A204.1 (cell line): ENCODE measurements around the gene PITX3.

ENCODE experiments used
- FAIRE-seq: peaks from 2 replicates; lab custom pipeline; 2012; peaks lifted over from hg19 to GRCh38; lab: Jason Lieb, UNC

PITX3 gene

DNA sequence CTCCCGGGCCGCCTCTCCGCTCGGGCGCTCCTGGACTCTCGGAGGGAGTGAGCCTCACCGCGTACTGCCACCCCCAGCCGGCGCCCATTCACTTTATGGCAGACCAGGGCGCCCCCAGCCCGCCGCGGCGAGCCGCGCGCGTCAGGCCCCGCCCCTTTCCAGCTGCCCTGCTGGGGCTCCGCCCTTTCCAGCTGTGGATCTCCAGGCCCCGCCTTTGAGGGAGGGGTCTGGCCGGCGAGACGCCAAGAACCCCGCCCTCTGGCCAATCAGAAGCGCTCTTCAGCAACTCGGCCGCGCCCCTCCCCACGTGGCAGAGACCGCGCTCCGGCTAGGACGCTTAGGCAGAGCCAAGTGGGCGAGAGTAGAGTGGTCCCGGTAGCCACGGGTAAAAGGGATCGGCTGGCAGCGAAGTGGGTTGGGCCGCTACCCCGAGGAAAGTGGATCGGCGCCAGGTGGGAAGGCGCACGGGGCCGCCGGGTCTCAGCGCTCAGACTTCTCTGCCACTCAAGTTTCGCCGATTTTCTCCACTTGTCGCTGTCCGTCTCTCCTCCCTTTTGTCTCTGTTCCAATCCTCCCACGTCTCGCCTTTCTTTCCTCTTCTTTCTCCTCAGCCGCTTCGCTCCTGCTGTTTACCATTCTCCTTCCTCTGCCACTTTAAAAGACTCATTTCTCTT is at the start of gene PITX3:
PITX3 (minus strand) TSS at position 69 of the 674 bp plus-strand sequence. CDS start 9,432 bp downstream, outside the sequence.
- no peak for FAIRE-seq

DNA sequence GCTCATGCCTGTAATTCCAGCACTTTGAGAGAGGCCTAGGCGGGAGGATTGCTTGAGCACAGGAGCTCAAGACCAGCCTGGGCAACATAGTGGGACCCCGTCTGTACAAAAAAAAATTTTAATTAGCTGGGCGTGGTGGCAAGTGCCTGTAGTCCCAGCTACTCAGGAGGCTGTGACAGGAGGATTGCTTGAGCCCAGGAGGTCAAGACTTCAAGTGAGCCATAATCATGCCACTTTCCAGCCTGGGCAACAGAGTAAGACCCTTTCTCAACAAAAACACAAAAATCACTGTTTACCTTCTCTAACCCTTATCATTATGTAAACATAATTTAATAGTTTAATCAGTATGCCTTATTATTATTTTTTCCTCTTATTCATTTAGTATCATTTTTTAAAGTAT is 48.5 kb upstream of the PITX3 start:
- no peak for FAIRE-seq

DNA sequence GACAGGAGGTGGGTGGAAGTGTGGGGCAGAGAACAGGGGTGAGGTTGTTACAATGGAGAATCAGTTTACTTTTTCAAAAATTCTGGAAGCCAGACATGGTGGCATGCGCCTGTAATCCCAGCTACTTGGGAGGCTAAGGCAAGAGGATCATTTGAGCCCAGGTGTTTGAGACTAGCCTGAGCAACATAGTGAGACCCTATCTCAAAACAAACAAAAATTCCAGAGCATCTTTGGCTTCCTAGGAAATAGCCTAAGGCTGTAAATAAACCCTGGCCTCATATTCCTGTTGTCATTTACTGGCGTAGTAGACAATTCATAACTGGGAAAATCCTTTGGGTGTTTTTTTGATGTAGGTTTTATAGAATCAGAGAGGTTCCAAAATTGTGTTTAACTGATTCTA is 48.0 kb upstream of the PITX3 start:
- FAIRE-seq, result no peak

DNA sequence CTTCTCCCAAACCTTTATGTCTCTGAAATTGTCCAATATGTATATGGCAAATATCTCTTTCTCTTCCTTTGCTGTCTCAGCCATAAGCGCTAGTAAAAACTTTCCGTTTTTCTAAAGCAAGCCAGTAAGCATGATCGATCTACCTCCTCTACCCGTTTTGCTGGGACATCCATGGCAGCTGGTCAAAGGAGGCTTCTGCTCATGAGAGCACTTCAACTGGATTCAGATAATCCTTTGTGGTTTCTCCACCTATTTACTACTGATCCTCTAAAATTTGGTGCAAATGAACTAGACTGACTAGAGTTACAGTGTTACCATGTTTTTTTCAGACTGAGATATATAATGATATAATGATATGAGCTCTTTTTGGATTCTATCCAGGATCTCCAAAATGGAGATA is 46.7 kb upstream of the PITX3 start:
- no peak for FAIRE-seq

DNA sequence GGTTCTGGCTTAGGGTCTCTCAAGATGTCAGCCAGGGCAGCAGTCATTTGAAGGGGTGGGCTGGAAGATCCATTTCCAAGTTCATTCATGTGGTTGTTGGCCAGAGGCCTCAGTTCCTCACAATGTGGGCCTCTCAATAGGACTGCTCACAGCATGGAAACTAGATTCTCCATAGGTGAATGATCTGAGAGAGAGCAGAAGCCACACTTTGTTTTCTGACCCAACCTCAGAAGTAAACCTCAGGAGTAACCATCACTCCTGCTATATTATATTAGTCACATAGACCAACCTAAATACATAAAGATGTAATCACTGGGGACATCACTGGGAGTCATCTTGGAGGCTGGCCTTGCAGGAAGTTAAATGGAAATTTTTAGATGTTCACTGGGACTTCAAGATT is 46.2 kb upstream of the PITX3 start:
- no peak for FAIRE-seq

DNA sequence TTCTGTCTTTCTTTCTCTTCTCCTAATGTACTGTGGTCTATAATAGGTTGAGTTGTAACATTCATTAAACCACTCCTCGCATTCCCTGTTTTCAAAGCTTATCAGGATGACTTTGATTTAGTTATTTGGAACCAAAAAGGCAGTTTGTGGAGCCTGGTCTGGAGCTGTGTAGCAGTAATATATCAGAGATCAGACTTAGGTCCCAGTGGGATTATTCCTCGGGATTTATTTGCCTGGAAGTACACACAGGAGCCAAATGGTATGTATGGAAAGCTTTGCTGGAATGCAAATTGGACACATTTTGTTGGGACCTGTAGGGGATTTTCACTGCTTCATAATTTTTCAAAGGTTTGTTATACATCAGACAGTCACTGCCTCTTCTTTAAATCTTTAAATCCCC is 44.9 kb upstream of the PITX3 start:
- no peak for FAIRE-seq

DNA sequence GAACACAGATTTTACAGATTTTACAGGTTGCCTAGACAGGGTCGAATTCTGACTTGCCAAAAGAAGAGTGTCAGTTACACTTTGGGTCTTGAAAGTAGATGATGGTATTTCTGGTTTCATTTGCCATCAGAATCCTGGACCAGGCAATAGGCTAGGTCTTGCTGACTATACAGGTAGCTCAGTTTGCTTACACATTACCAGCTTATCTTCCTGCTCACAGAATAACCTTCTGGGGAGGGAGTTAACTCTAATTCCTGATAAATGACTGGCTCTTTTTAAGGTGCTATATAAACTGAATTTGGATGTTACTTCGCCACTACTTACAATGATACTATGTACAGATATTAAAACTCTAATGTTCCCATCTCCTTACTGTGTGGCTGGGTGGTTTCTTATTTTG is 43.8 kb upstream of the PITX3 start:
- no peak for FAIRE-seq

DNA sequence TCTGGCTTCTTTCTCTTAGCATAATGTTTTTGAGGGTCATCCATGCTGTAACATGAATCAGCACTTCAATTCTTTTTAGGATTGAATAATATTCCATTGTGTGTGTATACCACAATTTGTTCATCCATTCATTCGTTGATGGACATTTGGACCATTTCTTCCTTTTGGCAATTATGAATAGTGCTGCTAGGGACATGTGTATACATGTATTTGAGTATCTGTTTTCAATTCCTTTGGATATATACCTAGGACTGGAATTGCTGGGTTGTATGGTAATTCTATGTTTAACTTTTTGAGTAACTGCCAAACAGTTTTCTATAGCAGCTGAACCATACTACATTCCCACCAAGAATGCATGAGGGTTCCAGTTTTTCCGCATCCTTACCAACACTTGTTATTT is 43.2 kb upstream of the PITX3 start:
- FAIRE-seq, result no peak

DNA sequence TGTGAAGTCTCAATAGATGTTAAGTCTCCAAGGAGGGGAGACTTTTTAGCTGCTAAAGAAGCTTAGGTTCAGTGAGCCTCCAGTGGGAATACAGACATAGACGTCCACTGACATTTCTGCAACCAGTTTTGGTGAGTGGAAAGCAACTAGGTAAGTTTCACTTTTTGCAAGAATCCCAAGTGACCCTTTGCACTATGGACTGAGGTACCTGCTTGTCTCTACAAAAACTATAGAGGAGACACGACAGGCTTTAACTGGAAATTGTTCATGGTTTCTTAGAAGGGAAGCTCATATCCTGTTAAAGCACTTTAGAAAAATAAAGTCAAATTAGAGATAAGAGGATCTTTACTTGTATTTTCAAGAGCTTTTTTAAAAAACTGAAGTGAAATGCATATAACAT is 42.6 kb upstream of the PITX3 start:
- no peak for FAIRE-seq

DNA sequence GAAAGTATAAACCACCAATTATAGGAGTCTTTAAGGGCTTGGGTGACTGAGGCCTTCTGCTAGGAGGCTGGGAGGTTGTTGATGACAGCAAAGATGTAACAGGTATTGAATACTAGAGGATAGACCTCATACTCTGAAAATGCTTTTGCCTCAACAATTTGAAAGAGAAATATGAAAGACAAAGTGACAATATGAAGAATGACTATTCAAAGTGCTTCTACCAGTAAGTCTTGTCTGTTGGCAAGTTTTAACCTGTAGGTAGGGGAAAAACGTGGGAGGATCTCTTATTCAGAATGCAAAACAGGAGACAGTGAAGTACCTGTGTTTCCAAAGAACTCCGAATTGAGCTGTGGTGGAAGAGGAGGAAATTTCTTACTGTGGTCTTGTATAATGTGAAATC is 42.2 kb upstream of the PITX3 start:
- FAIRE-seq, result no peak

DNA sequence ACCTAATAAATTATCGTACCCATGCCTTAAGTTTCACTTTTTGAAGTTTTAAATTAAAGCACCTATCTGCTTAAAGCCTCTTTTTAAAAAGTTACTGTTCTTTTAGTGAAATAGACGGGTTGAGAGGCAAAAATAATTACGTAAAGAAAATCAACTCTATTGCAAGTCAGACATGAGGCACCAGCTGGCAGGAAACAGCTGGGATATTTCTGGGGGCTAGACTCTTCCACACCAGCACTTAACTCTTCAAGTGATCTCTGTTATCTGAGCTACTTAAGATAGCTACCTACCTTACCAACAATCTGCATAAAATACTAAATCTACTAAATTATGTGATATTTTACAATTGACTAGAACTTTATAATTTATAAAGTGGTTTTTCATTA is 39.8 kb upstream of the PITX3 start:
- no peak for FAIRE-seq

DNA sequence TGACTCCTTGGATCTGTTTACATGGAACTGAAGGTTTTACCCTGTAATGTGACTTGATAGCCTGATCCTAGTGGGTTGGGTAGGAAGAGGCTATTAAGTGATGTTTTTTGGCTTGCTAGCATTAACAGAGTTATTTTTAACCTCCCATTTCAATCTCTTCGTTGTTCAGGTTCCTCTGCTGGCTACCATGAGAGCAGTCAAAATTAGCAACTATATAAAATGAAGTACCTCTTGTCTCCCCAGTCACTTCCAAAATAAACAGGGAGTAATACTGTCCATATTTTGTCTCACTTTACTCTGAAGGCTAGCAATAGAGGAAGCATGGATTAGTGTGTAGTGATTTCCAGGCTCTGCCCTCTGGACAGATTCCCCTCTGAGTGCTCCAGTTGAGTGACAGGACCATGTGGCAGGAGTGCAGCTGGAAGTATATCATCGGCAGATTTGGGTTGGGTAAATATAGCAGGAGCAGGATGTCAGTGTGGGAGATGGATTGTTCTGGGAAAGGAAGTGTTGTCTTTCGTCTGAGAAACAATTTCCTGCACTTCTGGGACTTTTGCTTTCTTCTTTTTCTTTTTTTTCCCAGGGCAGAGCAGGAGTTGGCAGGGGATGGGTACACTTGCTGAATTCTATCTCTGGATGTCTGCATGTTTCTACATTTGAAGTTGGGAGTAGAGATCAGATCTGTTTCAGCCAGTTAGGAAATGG is 39.2 kb upstream of the PITX3 start:
- FAIRE-seq, result no peak

DNA sequence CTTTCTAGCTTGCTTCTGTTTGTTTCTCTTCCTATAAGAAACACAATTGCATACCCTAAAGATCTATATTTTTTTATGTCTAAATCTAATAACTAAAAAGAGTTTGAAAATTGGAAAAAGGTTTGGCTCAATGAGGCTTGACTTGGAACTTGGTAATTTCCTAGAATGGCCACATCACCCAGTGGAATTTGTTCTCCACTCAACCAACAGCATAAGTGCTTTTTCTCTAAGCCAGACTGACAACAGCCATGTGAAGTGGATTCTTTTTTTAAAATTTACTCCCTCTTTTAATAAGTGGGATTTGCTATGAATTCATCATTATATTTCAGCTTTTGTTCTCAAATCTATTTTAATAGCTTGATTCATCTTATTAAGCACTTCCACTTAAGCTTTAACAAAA is 37.8 kb upstream of the PITX3 start:
- no peak for FAIRE-seq

DNA sequence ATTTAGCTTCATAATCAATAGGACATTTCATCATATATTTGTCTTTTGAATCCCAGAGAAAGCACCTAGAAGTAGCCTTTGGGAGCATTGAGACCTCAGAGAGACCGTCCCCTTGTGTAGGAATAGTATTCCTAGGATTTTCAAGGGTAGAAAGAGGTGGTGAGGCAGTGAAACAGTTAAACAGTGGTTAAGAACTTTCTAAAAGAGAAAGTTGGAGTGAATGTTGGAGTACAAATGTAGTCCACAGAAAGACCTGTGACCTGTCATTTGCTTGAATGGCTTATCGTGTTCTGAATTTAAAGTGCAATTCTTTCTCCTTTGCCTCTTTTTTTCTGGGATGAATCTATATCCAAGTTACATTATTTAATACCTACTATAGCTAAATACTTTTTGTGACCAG is 34.0 kb upstream of the PITX3 start:
- FAIRE-seq, result no peak

DNA sequence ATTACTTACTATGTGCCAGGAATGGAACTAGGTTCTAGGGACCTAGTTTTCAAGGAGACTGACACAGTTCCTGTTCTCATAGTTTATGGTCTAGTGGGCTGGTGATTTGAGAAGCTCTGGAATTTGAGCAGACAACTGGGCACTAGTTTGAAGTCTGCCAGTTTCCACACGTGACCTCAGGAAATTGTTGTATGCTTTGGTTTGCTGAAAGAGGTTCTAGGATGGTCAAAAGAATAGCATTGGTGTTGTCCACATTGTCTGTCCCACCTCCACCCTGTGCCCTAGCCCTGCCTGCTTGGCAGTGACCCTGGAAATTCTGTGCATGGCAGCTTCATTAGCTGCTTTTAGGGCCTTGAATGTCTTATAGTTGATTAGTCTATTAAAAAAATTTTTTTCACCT is 32.8 kb upstream of the PITX3 start:
- FAIRE-seq, result no peak

DNA sequence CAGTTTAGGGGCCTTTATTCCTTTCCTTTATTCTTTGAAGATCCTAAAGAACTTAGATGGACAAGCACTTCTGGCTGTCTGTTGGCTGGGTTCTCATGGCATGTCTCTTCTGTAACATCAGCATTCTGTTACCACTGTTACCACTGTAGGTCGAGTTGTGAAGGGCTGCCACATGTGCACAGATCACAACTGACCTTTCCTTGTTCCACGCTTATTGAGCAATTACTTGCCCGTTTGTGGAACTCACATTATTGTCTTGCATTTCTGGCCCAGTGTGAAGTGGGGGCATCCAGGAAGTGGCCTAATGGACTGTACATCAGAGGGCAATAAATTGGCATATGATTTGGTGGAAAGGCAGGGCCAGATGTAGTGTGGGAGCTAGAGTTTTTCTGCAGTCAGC is 27.7 kb upstream of the PITX3 start:
- no peak for FAIRE-seq

DNA sequence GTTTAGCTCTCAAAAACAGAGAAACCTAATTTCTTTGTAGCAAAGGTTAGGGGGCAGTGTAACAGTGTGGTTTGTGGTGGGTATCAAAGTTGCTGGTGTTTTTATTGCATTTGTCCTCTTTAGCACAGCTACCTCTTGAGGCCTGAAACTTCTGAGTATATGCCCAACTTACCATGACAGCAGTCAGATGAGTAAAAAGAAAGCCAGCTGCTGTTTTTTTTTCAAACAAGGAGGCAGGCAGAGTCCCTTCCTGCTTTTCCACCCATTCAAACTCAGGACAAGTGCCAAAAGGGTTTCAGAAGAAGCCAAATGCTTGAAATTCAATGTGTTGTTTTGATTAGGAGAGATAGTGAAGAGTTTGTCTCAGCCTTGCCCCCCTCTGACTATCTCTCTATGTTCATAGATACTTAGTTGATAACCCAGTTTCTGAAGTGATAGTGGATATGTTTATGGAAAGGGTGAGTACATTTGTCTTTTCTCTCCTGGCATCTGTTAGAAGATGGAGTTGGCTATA is 27.1 kb upstream of the PITX3 start:
- FAIRE-seq, result no peak

DNA sequence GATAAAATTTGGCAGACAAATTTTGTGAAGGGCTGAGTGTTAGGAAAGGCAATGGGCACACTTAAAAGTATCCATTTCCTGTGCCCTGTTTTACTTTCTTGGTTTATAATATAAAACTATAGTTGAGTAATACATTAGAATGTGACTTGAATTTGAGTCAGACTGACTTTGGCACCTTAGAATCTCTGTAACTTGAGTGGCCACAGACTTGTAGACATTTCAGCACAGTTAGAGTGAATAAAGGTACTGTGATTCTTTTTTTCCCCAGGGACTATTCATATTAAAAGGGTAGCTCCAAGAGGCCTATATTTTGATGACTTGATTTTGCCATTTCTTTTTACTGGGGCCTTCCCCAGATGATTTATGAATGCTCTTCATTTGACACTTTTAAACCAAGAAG is 26.4 kb upstream of the PITX3 start:
- no peak for FAIRE-seq

DNA sequence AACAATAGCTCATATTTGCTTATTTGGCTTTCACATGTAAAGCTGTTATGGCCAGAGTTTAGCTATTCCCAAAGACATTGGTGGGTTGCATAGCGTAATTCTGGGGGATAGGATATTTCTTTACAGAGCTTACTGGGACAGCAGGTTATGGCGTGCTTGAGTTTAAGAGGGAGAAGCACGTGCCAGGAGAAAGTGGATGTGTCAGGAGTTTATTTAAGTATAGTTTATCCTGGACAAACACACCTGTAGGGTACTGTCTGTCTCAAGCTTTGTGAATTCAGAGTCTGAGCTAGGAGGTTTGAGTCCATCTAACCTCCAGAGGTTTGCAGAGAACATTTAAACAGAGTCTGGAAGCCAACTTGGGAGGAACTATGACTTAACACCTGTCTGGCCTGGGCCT is 25.4 kb upstream of the PITX3 start:
- FAIRE-seq, result no peak

DNA sequence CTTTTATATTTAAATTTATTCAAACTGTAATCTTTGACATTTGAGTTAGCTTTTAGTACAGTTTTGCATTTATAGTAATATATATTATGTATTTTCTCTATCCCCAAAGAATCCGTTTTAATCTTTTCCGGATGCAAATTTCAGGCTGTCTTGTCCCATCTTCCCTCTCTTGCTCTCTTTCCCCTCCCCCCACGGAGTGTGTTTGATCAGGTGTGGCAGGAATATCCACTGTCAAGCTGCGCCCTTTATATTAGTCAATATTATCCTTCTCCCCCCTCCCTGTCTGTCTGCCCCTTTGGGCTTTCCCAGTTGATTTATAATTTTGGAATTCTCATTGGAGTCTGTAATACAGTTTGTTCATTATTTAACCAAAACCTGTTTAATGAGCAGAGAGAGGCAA is 23.1 kb upstream of the PITX3 start:
- no peak for FAIRE-seq

DNA sequence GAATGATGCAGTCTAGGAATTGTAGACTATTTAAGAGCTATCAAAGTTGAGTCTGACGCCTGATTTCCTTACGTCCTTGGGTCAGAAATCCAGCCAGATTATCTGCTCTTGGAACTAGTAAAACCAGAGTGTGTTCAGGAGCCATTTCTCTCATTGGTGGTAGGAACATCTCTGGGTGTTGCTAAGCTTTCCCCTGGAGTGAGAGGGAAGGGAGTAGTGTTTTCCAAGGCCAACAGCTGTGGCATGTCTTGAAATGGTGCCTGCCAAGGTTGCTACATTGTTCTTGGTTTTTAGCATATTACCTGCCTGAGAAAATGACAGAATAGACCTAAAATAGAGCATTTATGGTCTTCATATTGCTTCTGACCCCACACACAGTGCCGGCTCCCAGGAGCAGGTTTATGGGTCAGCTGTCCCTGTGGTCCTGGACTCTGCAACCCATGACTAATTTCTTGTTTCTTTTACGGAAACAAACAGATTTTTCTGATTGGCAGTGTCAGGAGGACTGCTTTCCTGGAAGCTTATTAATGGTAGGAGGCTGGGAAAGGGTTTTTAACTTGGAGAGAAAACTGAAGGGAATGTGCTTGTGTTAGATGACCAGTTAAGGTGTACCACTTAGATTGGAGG is 21.5 kb upstream of the PITX3 start:
- FAIRE-seq, result no peak

DNA sequence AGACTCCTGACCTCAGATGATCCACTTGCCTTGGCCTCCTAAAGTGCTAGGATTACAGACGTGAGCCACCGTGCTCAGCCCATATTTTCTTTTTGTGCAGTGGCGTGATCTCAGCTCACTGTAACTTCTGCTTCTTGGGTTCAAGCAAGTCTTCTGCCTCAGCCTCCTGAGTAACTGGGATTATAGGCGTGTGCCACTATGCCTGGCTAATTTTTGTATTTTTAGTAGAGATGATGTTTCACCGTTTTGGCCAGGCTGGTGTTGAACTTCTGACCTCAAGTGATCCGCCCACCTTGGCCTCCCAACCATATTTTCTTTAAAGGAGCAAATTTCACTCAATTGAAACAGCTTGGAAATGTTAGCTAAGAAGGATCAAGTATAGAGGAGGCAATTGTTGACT is 20.5 kb upstream of the PITX3 start:
- no peak for FAIRE-seq

DNA sequence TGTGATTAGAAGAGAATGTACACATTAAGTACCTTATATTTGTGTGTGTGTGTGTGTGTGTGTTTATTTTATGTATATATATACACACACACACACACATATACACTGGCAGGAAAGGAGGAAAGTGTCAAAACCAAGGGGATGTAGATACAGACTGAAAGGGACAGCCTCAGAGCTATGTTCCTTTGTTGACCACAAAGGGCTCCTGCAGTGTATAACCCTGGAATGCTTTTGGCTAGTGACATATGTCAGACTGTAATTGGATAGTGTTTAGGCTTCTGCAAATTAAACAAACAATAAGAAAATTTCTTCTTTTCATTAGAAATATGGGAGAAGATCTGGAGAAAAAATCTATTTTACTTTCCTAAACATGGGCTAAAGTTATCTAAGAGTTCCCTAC is 19.9 kb upstream of the PITX3 start:
- FAIRE-seq, result no peak

DNA sequence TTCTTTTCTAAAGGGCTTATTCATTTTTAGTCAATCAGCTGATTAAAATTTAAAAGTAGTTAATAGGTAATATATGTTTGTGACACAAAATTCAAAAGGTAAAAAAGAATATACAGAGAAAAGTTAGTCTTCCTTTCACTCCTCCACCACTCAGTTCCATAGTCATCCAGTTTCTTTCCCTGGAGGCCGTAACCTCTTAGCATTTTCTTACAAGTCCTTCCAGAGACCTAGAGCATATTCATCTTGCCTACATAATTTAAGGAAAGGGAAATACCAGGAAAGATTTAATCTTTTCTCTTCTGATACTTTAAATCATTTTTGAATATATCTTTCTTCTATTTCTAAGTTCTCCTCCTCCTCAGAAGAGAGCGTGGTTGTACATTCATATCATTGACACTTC is 14.1 kb upstream of the PITX3 start:
- FAIRE-seq, result no peak
